ENCODE data around the gene PADI2.

PADI2 gene

GRCh38 chr1:17119076-17119772, at the start of gene PADI2:
Gene PADI2 (minus strand): TSS chr1:17119451. CDS start chr1:17119371, 80 bp downstream.
- peak; percentile 47 for DNase-seq (ENCODE audit: low read depth)

DNA sequence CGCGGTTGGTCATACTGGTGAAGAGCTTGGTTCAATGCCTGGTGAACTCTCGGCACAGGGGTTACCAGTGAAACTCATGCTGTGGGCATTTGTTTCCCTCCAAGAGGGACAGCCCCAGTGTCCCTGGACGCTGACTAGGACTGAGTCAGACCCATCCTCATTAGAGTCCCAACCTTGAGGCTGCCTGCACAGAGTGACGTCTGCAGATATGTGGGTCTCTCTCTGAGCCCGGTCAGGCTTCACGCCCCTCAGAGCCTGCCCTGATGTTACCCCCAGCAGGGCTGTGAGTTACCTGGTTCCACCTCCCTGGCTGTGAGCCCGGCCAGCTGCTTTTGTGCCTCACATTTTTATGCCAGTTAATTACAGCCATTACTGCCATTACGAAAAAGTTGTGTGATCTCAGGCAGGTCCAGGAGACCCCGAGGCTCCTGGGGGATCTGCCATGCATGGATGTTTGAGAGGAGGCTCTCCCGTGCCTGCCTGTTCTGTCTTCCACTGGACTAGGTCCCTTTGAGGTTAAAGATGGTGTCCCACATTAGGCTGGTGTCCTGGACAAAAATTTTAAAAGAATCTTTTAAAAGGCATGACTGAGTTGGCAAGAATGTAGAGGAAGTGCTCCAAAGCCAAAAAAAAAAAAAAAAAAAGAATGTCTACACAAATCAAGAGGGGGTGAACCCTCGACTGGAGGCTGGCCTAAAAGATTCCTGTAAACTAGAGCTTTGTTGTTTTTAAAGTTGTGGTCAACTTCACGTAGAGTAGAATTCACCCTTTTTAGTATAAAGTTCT, 49.0 kb upstream of the PADI2 start:
- DNase-seq (ENCODE audit: low read depth) = no peak

DNA sequence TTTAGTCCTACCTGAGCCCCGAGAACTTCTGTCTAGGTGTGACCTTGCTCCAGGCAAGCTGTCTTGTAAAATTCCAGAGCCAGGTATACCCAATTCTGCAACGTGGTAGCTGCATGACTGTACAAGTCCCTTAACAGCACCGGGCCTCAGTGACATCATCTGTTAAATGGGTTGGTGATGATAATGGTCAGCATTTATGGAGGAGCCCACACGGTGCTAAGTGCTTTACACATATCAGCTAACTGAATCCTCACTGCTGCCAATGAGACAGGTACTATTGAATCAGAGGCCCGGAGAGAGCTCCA, 48.5 kb upstream of the PADI2 start:
- DNase-seq (ENCODE audit: low read depth) = no peak

DNA sequence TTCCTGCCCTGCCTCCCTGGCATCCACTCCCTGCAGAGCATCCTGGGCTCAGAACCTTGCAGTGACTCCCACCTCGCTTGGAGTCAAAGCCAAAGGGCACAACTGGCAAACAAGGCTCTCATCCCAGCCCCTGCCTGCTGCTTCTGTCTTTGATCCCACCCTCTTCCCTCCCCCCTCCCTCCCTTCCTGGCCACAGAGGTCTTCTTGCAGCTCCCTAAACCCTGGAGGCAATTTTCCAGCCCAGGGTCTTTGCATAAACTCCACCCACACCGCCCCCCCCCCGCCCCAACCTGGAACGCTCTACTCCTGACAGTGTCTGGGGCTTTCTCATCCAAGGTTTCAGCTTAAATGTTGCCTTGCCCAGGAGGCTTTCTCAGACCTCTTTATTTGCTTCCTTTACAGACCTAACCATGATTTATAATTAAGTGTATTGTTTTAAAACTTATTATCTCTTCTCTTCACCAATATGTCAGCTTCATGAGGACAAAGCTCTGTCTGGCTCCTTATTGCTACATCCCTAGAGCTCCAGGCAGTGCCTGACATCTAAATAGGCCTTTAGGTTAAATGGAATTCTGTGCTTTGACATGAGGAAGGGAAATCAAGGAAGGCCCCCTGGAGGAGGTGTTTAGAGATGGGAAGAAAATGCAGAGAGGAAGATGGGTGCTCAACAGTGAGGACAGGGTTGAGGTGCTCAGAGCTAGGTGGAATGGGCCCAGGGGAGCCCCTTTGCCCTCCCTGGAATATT, 48.0 kb upstream of the PADI2 start:
- DNase-seq (ENCODE audit: low read depth) = no peak

- no peak for DNase-seq (ENCODE audit: low read depth)
Measured at GRCh38 chr1:17165823-17166222, 46.6 kb upstream of the PADI2 start.

DNA sequence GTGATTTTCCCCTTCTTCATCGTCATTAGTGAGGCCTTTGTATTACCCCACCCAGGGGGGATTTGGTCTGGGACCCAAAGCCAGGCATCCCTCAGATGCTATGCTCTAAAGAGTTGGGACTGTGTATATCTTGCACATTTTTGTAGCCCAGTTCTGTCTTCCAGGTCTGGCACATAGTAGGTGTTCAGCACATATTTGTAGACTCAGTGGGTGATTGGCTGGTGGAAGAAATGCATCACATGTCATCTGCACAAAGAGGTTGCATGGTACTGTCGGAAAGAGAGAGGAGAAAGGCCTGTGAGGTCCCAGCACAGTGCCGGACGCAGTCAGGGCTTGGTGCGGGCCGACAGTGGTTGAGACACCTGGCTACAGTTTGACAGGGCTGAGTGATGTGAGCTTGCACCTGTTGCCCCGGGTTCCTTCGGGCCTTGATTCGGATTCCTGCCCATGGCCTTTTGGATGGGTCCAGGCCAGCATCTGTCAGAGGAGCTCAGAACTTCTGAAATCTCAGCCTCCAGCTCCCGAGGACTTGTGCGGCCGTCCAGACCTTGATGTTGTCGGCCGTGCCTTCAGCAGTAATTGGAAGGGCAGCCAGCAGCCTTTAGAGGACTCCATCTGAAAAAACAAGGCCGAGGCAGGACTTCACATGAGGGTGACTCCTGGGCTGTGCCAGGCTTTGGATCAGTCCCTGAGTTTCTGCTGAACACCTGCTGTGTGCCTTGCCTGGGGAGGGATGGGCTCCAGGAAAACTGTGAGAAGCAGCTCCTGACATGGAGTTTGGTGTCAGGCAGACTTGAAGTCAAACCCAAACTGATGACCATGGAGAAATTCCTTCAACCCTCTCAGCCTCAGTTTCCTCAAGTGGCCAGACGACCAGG, 44.8 kb upstream of the PADI2 start:
- no peak for DNase-seq (ENCODE audit: low read depth)

- DNase-seq (ENCODE audit: low read depth) = no peak
Measured at GRCh38 chr1:17163371-17163770, 44.1 kb upstream of the PADI2 start.

DNA sequence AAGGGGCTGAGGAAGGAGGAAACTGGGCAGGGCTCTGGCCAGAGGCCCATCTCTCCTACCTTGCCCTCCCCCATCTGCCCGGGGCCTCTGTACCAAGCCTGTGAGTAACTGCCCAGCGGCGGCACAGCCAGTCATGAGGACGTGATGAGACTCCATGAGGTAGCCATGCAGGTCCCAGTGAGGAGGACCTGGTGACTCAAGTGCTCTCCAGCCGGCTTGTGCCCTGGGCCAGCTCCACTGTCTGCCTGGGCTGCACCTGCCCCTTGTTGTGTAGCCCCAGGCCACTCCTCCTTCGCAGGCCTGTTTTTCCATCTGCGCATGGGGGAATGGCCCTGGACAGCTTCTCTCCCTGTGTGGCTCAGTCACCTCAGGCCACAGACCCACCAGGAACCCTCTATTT, 43.7 kb upstream of the PADI2 start:
- DNase-seq (ENCODE audit: low read depth) = no peak

- no peak for DNase-seq (ENCODE audit: low read depth)
Measured at GRCh38 chr1:17161926-17162800, 42.9 kb upstream of the PADI2 start.

GRCh38 chr1:17161137-17161740, 42.0 kb upstream of the PADI2 start:
- no peak for DNase-seq (ENCODE audit: low read depth)

DNA sequence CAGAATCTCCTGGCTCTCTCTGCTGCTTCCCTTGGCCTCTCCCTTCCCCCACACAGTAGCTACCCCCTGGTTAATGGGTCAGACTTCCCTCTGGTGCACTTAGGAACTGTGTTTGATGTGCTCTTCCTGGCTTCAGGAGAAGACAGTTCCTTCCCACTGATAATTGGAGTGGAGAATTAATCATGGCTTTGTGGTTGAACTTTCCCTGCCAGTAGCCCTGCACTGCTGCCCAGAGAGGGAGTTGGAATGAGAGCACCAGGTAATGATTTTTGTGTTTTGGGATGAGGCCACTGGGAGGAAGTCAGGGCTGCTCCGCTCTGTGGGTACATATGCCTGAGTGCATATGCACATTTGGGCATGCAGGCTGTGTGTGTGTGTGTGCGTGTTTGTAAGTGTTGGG, 39.7 kb upstream of the PADI2 start:
- DNase-seq (ENCODE audit: low read depth) = no peak

- DNase-seq (ENCODE audit: low read depth) = no peak
Measured at GRCh38 chr1:17156108-17156507, 36.9 kb upstream of the PADI2 start.

DNA sequence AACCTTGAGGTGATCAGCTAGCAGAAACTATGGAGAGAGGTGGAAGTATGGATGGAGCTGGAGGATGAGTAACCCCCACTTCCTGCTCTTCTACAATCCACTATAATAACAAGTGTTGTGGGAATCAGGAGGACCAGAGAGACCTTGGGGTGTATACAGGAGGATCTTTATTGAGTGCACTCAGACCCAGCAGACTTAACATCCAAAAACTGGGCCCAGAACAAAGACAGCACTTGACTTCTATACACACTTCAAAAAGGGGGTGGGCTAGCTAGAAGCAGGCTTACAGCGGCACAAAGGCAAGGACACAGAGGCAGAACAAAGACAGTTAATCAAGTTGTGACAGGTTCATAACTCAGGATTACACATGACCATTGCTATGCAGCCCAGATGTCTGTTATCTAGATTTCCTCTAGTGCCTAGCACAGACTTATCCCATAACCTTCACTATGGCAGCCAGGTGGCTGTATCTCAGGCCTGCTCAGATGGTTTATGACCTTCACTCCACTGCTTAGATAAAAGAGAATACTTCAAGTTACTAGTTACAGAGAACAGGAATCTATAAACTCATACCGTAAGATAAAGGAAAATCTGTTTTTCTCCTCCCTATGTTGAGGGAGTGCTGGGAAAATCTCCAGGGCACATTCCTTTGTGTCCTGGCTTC, 36.1 kb upstream of the PADI2 start:
- DNase-seq (ENCODE audit: low read depth) = no peak

GRCh38 chr1:17149771-17150170, 30.5 kb upstream of the PADI2 start:
- DNase-seq (ENCODE audit: low read depth) = no peak

GRCh38 chr1:17148950-17149608, 29.8 kb upstream of the PADI2 start:
- no peak for DNase-seq (ENCODE audit: low read depth)

GRCh38 chr1:17145648-17146047, 26.4 kb upstream of the PADI2 start:
- no peak for DNase-seq (ENCODE audit: low read depth)

DNA sequence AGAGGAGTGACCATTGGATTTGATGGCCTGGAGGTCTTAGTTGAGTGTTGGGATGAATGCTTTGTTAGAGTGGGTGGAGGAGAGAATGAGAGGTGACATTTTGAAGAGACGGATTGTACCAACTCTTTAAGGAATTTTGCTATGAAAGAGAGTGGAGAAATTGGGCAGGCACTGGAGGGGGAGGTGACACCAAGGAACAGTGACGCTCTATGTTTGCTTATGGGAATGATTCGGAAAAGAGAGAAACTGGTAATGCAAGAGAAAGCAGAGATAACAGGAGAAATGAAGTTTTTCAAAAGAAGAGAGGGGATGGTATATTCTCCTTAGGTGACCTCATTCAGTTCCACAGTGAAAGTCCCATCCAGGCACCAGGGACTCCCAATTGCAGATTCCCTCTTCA, 24.5 kb upstream of the PADI2 start:
- DNase-seq (ENCODE audit: low read depth) = no peak

- DNase-seq (ENCODE audit: low read depth) = no peak
Measured at GRCh38 chr1:17141441-17142197, 22.4 kb upstream of the PADI2 start.

DNA sequence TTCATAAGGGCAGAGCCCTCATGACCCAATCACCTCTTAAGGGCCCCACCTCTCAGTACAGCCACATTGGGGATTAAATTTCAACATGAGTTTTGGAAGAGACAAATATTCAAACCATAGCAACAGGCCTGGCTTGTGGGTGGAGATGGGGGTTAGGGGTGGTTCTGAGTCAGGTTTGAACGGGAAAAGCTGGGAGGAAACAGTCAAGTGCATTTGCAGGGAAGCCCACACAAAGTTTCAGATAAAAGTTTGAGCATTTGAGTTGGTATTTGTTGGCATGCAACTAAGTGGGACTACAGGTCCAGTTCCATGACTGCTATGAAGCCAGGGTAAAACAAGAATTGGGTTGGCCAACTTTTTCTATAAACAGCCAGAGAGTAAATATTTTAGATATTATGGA, 21.0 kb upstream of the PADI2 start:
- DNase-seq (ENCODE audit: low read depth) = no peak
